HEK293T (cell line): ENCODE measurements around the gene ZNF263.

Experiments
- CTBP1 ChIP-seq: fragments of 450-650 bp; IDR thresholded peaks from 2 replicates; pipeline ENCODE4 v1.6.1; 2016; ENCODE audit warnings: borderline replicate concordance
- FOXK2 ChIP-seq: fragments of 450-650 bp; IDR thresholded peaks from 2 replicates; pipeline ENCODE4 v1.6.1; 2016; ENCODE audit warnings: mild to moderate bottlenecking
- LEF1 ChIP-seq: fragments of 450-650 bp; IDR thresholded peaks from 2 replicates; pipeline ENCODE4 v1.6.1; 2017; ENCODE audit warnings: mild to moderate bottlenecking, borderline replicate concordance
- PKNOX1 ChIP-seq: fragments of 450-650 bp; IDR thresholded peaks from 2 replicates; pipeline ENCODE4 v1.6.1; 2016
- SP1 ChIP-seq: fragments of 450-650 bp; IDR thresholded peaks from 2 replicates; pipeline ENCODE4 v1.6.1; 2017
- SUZ12 ChIP-seq: fragments of 450-650 bp; IDR thresholded peaks from 2 replicates; pipeline ENCODE4 v1.6.1; 2016; ENCODE audit warnings: mild to moderate bottlenecking

GRCh38 chr16:3264137-3265036 is 18.9 kb upstream of the ZNF263 start:
- TF ChIP-seq SP1 (no peak), LEF1 (no peak), FOXK2 (no peak), SUZ12 (no peak), CTBP1 (no peak), PKNOX1 (peak; percentile 99)
